A549 (cell line): ENCODE measurements around the gene APBB2.

Experiments
- CTCF ChIP-seq: fragments of >200 bp; sonication (Bioruptor Twin); formaldehyde crosslinking; IDR thresholded peaks from 3 replicates; pipeline ENCODE4 v1.5.1; 2016
- EP300 ChIP-seq, 2 experiments: fragments of >200 bp; sonication (Bioruptor Twin); formaldehyde crosslinking; IDR thresholded peaks; 2 replicates in 1 of 2; 3 replicates in 1 of 2; pipeline ENCODE4 v1.6.1; 2016 to 2017
- RAD21 ChIP-seq, 2 experiments: fragments of >200 bp in 1 of 2; sonication (Bioruptor Twin) in 1 of 2; formaldehyde crosslinking in 1 of 2; IDR thresholded peaks in 1 of 2; conservative IDR thresholded peaks in 1 of 2; 2 replicates in 1 of 2; 3 replicates in 1 of 2; pipeline ENCODE4 v1.6.1; 2012 to 2018; ENCODE audit warnings: inconsistent platforms in 1 of 2

DNA sequence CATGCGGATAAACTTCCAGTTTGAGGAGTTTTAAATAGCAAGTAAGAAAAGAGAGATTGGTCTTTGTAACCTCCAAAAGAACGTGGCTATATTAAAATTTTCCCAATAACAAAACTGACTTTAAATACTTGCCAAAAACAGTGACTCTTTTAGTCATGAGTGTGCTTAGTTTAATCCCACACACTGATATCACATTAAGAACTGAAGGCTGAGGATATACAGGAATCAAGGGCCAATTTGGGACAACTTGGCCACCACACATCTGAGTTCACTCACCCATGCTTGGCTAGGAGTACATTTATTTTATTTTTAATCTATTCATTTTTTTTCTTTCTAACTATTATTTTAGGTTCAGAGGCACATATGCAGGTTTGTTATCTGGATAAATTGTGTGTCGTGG lies 110.2 kb downstream of the APBB2 start:
- TF ChIP-seq RAD21 (conservative IDR thresholded peaks at IDR 0.05 in 1 of 2, IDR thresholded peaks at IDR 0.05 in 1 of 2): no peak
- no peak for TF ChIP-seq EP300 (IDR thresholded peaks at IDR 0.05)
- no peak for TF ChIP-seq CTCF
